PFSK-1 (cell line): Measurements from ENCODE around the gene PHF20.

ENCODE experiments used
- POLR2AphosphoS5 ChIP-seq: IDR thresholded peaks from 2 replicates; pipeline ENCODE4 v1.6.1; 2012; ENCODE audit warnings: low read depth, mild to moderate bottlenecking, control low read depth, low read length, moderate library complexity
- REST ChIP-seq, 2 experiments: IDR thresholded peaks; 2 replicates each; pipeline versions ENCODE4 v1.6.1 to v1.8.0; 2011 to 2012; ENCODE audit warnings: low read depth in 2 of 2, low read length in 2 of 2, control low read depth in 1 of 2, inconsistent platforms in 1 of 2, mild to moderate bottlenecking in 1 of 2, moderate library complexity in 1 of 2; ENCODE audit not compliant: insufficient read depth in 1 of 2
- TAF1 ChIP-seq: IDR thresholded peaks from 2 replicates; pipeline ENCODE4 v1.6.1; 2012; ENCODE audit warnings: low read length, control low read depth, borderline replicate concordance; ENCODE audit not compliant: insufficient read depth

- no peak for TF ChIP-seq POLR2AphosphoS5
- TF ChIP-seq REST (IDR thresholded peaks at IDR 0.05; ENCODE audit: insufficient read depth in 1 of 2, low read depth in 2 of 2, low read length in 2 of 2), result no peak
- TF ChIP-seq TAF1, result no peak
These were observed 73.7 kb downstream of the PHF20 start for GRCh38 chr20:35845561-35845960.
